ENCODE results near the gene NME3. TPM values are rescaled to one million over a fixed set of nuclear protein-coding genes. Genes with fewer than 3 reads are reported as not detected.

Gene NME3
- total RNA-seq, 4 donors from 2014 or later: 35.3 to 208 (median 59.7) TPM

GRCh38 chr16:1777375-1778199 lies 6.2 kb upstream of the NME3 start:
- no peak for DNase-seq
- no peaks in the 10 kb centered on the region for H3K9me3 ChIP-seq
- H3K4me1 ChIP-seq: peaks cover 0 to 18% of the 10 kb centered on the region in 2 donors
- TF ChIP-seq, protein P1, sequence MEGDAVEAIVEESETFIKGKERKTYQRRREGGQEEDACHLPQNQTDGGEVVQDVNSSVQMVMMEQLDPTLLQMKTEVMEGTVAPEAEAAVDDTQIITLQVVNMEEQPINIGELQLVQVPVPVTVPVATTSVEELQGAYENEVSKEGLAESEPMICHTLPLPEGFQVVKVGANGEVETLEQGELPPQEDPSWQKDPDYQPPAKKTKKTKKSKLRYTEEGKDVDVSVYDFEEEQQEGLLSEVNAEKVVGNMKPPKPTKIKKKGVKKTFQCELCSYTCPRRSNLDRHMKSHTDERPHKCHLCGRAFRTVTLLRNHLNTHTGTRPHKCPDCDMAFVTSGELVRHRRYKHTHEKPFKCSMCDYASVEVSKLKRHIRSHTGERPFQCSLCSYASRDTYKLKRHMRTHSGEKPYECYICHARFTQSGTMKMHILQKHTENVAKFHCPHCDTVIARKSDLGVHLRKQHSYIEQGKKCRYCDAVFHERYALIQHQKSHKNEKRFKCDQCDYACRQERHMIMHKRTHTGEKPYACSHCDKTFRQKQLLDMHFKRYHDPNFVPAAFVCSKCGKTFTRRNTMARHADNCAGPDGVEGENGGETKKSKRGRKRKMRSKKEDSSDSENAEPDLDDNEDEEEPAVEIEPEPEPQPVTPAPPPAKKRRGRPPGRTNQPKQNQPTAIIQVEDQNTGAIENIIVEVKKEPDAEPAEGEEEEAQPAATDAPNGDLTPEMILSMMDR (IDR thresholded peaks at IDR 0.05): no peak
- TF ChIP-seq POLR2A (IDR thresholded peaks at IDR 0.05): no peak
- intact Hi-C loops (cut with DNase I; ENCODE audit: low total_unique reads): no loop called here
- H3K36me3 ChIP-seq: no peaks in the 10 kb centered on the region
- H3K27ac ChIP-seq: no peak overlapping the region
- H3K4me3 ChIP-seq: no peak overlapping the region
- no peaks in the 10 kb centered on the region for H3K27me3 ChIP-seq

DNA sequence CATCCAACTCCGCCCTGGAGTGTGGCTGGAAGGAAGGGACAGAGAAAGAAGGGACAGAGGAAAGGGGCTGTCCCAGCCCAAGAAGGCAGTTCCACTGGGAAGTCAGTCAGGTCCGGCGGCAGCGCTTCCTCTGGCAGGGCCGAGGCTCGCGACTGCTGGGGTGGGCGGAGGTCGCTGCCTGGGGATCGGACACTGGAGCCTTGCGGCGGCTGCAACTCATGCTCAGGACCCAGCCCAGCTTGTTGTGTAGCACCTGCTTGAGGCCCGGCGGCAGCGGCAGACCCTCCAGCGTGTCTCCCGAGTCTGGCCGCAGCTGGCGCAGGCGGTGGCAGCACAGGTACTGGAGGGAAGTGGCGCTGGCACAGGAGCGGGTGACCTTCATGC lies 5.6 kb upstream of the NME3 start:
- TF ChIP-seq POLR2A (IDR thresholded peaks at IDR 0.05): no peak
- TF ChIP-seq, protein P1 (IDR thresholded peaks at IDR 0.05): no peak
- intact Hi-C loops (cut with DNase I; ENCODE audit: low total_unique reads): no loop called here
- Histone ChIP-seq H3K4me3 (no peak overlapping the region), H3K36me3 (no peaks in the 10 kb centered on the region), H3K27me3 (no peaks in the 10 kb centered on the region), H3K4me1 (peaks cover 0 to 23% of the 10 kb centered on the region in 2 donors), H3K27ac (no peak overlapping the region), H3K9me3 (no peaks in the 10 kb centered on the region)
- no peak for DNase-seq

- Histone ChIP-seq H3K27me3 (no peaks in the 10 kb centered on the region), H3K36me3 (no peaks in the 10 kb centered on the region), H3K4me1 (peaks cover 0 to 27% of the 10 kb centered on the region in 2 donors), H3K27ac (no peak overlapping the region), H3K4me3 (no peak overlapping the region), H3K9me3 (no peaks in the 10 kb centered on the region)
- DNase-seq: no peak
- TF ChIP-seq POLR2A (IDR thresholded peaks at IDR 0.05): no peak
- TF ChIP-seq, protein P1 (IDR thresholded peaks at IDR 0.05): no peak
- intact Hi-C loops (cut with DNase I; ENCODE audit: low total_unique reads): no loop called here
Observed at GRCh38 chr16:1776672-1776955, 5.3 kb upstream of the NME3 start.

GRCh38 chr16:1775846-1776671 lies 4.7 kb upstream of the NME3 start:
- no peak for DNase-seq
- Histone ChIP-seq H3K27ac (no peak overlapping the region), H3K9me3 (no peaks in the 10 kb centered on the region), H3K27me3 (no peaks in the 10 kb centered on the region), H3K36me3 (no peaks in the 10 kb centered on the region), H3K4me1 (peaks cover 0 to 23% of the 10 kb centered on the region in 2 donors), H3K4me3 (no peak overlapping the region)
- intact Hi-C loops (cut with DNase I; ENCODE audit: low total_unique reads): no loop called here
- TF ChIP-seq POLR2A (IDR thresholded peaks at IDR 0.05): no peak
- TF ChIP-seq, protein P1 (IDR thresholded peaks at IDR 0.05): no peak
